RPMI7951 (cell line): Measurements from ENCODE around the gene RAB44. TPM values are rescaled to one million over a fixed set of nuclear protein-coding genes. Genes with fewer than 3 reads are reported as not detected.
"Not testable (repeated sequence)": the region's sequence is repeated elsewhere in the genome, so short reads cannot be mapped to it uniquely, and the experiment has no call there.

ENCODE experiments used
- DNase-seq: peaks from one replicate; pipeline ENCODE4 v3.0.0-alpha.2; 2012; ENCODE audit warnings: low read depth
- total RNA-seq: library from RNA; depleted of rRNA; stranded (reverse); fragments of >200 nt; shearing (Covaris generic); gene quantifications from 2 replicates; pipeline ENCODE4 v1.2.3, GENCODE V29; 2014

RAB44 gene
- total RNA-seq, 1 experiment from 2014 or later = not detected

DNA sequence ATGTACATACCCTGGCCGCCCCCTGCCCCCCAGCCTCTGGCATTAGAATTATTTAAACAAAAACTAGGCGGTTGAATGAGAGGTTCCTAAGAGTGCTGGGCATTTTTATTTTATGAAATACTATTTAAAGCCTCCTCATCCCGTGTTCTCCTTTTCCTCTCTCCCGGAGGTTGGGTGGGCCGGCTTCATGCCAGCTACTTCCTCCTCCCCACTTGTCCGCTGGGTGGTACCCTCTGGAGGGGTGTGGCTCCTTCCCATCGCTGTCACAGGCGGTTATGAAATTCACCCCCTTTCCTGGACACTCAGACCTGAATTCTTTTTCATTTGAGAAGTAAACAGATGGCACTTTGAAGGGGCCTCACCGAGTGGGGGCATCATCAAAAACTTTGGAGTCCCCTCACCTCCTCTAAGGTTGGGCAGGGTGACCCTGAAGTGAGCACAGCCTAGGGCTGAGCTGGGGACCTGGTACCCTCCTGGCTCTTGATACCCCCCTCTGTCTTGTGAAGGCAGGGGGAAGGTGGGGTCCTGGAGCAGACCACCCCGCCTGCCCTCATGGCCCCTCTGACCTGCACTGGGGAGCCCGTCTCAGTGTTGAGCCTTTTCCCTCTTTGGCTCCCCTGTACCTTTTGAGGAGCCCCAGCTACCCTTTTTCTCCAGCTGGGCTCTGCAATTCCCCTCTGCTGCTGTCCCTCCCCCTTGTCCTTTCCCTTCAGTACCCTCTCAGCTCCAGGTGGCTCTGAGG is 11.5 kb upstream of the RAB44 start:
- no peak for DNase-seq

- DNase-seq = no peak
Measured at GRCh38 chr6:36686668-36687513, 10.7 kb upstream of the RAB44 start.

DNA sequence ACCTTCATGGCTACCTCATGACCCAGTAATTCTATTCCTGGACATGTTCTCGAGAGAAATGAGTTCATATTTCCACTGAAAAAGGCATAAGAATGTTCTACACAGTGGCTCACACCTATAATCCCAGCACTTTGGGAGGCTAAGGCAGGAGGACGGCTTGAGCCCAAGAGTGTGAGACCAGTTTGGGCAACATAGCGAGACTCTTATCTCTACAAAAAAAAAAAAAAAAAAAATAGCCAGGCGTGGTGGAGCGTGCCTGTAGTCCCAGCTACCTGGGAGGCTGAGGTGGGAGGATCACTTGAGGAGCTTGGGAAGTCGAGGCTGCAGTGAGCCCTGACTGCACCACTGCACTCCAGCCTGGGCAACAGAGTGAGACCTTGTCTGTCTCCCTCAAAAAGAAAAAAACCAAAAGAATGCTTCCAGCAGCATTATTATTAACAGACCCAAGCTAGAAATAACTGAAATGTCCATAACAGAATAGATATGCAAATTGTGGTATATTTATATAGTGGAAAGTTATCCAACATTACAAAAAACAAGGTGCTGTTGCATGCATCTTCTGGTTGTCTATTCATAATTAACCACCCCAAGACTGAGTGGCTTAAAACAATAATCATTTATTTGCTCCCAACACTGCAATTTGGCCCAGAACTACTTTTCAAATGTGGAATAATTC is 9.4 kb upstream of the RAB44 start:
- DNase-seq = no peak

- no peak for DNase-seq
Measured at GRCh38 chr6:36688739-36689075, 8.9 kb upstream of the RAB44 start.

GRCh38 chr6:36691011-36691410 is 6.6 kb upstream of the RAB44 start:
- DNase-seq = no peak

DNA sequence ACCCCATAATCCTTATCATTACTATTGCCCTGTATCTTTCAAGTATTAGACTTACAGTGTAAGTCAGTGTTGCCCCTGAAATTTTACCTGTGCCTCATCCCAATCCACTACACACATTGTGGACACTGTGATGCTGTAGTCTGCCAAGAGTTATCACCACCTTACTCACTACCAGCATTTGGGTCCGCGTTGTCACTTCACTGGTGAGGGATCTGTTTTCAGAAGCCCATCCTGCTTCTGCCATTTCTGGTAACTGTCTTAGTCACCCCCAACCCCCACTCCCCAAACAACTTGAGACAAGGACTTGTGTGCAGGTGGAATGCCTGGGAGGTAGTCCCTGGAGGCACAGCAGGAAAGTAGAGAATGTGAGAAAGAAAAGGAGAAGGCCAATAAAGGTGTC is 6.0 kb upstream of the RAB44 start:
- no peak for DNase-seq

- DNase-seq = no peak
Measured at GRCh38 chr6:36692220-36692619, 5.4 kb upstream of the RAB44 start.

DNA sequence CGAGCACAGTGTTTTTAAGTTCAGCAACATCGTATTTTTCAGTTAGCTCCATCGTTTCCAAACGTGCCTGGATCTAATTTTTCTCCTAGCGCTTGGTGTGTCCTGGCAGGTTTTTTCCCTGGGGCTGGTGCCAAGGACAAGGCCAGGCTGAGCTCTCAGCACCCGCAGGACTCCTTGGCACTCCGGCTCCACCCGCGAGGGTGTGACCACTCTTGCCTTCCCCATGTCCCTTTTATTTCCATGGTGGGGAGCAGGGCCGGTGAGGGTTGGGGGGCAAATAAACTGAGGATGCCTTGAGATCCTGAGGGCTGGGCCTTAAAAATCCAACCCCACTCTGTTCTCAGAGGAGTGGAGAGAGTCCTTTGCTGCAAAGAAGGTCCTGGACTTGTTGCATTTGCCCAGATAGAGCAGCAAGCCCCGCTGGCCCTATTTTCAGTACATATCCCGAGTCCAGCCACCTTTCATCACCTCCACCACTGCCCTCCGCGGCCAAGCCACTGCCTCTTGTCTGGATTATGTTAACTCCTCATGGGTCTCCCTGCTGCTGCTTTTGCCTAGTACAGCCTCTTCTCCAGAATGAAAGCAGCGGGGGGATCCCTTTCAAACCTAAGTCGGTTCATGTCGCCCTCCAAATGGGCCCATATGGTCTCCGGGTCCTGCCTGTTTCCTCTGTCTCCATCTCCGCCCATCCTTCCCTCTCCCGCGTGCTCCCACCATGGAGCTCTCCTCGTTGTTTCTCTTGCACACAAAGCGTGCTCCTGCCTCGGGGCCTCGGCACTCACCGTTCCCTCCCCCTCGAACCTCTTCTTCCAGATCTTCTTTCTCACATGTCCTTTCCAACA is 4.5 kb upstream of the RAB44 start:
- no peak for DNase-seq

- DNase-seq = no peak
Measured at GRCh38 chr6:36694616-36695015, 3.0 kb upstream of the RAB44 start.

DNA sequence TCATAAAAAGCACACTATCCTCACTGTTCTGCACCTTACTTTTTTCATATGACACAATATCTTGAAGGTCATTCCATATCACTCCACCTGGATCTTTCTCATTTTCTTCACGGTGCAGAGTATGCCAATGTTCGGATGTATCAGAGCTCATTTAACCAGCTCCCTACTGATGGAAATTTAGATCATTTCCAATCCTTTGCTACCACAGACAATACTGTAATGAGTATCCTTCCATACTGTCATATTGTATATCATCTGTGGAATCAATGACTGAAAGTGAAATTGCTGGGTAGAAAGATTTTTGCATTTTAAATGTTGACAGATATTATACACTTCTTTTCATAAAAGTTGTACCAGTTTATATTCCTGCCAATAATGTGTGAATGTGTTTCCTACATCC is 2.2 kb upstream of the RAB44 start:
- DNase-seq = no peak

DNA sequence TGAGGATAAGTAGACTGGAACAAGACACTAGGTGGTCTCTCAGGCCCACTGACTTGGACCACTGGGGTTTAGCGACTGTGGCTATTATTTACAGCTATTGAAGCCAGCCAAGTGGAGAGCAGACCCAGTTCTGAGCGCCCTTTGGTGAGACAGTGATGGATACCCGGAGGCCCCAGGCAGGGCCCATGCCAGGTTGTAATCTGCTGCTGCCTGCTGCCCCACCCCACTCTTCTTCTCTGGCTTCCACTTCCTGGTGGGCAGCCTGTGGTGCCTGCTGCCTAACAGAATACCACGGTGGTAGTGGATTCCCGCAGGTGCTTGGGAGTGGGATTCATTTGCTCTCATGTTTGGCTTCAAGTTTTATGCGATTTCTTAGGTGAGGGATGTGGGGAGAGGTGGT is 570 bp downstream of the RAB44 start:
- no peak for DNase-seq

GRCh38 chr6:36698871-36699271 is 1.2 kb downstream of the RAB44 start:
- DNase-seq = no peak

DNA sequence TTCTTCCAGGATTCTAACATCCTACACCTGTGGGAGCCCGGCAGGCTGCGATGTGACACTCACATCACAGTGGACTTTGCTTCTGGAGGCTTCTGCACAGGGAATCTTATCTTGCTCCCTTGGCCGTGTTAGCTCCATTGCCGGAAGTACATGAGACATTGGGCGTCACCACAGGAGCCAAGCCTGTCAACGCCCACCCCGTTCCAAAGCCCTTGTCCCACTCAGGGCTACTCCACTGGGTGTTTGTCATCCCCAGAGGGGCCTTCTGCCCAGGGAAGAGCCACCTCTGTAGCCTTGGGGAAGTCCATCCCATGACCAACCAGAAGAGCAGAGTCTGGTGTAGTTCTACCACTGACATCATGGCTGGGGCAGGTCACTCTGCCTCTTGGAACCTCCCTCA is 1.7 kb downstream of the RAB44 start:
- no peak for DNase-seq

DNA sequence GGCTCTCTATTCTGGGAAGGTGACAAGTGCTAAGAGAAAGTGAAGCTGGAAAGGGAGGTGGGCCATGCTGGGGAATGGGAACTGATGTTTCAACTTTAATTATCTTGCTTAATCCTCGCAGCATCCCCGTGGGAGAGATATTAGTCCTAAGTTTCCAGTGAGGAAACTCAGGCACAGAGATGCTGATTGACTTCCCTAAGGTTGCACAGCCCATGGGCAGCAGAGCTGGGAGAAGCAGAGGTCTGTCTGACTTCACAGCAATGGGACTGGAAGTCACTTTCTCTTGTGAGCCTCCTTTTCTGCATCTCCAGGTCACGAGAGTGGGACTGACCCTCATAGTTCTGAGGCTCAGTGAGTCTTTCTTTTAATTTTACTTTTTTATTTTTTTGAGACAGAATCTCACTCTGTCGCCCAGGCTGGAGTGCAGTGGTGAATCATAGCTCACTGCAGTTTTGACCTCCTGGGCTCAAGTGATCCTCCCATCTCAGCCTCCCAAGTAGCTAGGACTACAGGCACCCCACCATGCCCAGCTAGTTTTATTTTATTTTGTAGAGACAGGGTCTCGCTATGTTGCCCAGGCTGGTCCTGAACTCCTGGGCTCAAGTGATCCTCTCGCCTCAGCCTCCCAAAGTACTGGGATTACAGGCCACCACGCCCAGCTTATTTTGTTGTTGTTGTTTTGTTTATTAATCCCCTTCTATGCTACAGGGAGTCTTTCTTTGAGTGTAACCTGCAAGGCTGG is 2.6 kb downstream of the RAB44 start:
- DNase-seq = no peak

GRCh38 chr6:36700831-36701230 is 3.2 kb downstream of the RAB44 start:
- DNase-seq = no peak

DNA sequence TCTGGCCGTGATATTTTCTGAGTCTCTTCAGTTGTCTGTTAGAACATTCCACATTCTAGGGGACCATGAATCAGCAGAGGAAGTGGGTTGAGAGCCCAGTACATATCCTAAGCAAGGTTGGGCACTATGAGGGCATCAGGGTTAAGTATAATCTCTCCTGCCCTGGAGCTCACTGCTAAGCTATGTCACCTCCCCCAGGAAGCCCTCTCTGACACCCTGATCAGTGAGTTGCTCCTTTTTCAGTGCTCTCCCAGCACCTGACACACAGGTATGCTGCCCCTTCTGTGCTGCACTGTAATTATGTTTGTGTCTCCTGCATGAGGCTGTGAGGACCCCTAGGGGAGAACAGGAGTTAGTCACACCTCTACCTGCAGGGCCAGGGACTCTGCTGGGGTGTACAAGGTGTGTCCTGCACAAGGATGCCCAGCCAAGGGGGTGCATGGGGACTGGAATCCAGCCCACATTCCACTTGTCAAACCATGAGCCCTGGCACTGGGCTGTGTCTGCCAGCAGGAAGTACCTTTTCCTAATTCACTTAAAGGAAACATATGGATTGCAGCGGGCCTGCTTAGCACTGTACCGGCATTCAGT is 3.9 kb downstream of the RAB44 start:
- no peak for DNase-seq

DNA sequence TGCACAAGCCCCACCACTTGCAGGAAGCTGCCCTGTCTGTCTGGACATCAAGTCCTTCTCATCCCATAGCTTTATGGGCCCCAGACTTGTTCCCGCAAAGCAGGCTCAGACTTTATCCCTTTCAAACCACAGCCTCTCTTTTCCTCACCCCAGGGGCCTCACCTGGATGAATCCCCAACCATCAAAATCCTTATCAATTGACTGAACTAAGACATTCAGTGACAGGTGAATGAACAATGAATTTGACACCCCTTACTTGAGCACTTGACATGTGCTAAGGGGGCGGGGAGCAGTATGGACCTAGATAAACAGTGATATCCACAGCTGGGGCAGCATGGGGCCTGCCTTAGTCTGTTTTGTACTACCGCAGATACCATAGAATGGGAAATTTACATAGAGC is 5.0 kb downstream of the RAB44 start:
- no peak for DNase-seq

- no peak for DNase-seq
Measured at GRCh38 chr6:36703081-36703606, 5.5 kb downstream of the RAB44 start.

GRCh38 chr6:36703982-36704381 is 6.4 kb downstream of the RAB44 start:
- no peak for DNase-seq

- DNase-seq = not testable (repeated sequence)
Measured at GRCh38 chr6:36704961-36705577, 7.4 kb downstream of the RAB44 start.
